Chondrocyte (in vitro differentiated cells): ENCODE data around the gene HSPA1L. TPM values are rescaled to one million over a fixed set of nuclear protein-coding genes. Genes with fewer than 3 reads are reported as not detected.
A peak's percentile ranks its signal among the peaks of the same experiment; 100 is the strongest.
"Not testable (repeated sequence)": the region's sequence is repeated elsewhere in the genome, so short reads cannot be mapped to it uniquely, and the experiment has no call there.

Experiments used
- DNase-seq: peaks from one replicate; pipeline ENCODE4 v3.0.0; 2021; ENCODE audit warnings: mixed read lengths, low spot score
- H3K27ac Mint-ChIP-seq: one replicate; pipeline ENCODE4 v1.8.0; 2021; ENCODE audit warnings: mild to moderate bottlenecking, moderate library complexity, mixed read lengths; ENCODE audit not compliant: unreplicated experiment
- H3K27me3 Mint-ChIP-seq: 2 replicates; pipeline ENCODE4 v1.8.0; 2021; ENCODE audit warnings: low read depth, mixed read lengths
- H3K36me3 Mint-ChIP-seq: 2 replicates; pipeline ENCODE4 v1.8.0; 2021; ENCODE audit warnings: low read depth, mixed read lengths
- H3K4me1 Mint-ChIP-seq: 2 replicates; pipeline ENCODE4 v1.8.0; 2021; ENCODE audit warnings: low read depth, mild to moderate bottlenecking, mixed read lengths
- H3K4me3 Mint-ChIP-seq: one replicate; pipeline ENCODE4 v1.8.0; 2021; ENCODE audit warnings: mild to moderate bottlenecking, moderate library complexity, mixed read lengths; ENCODE audit not compliant: unreplicated experiment
- H3K9me3 Mint-ChIP-seq: 2 replicates; pipeline ENCODE4 v1.8.0; 2021; ENCODE audit warnings: low read depth, mixed read lengths
- CTCF ChIP-seq: fragments of 200-600 bp; sonication (generic); IDR thresholded peaks from 2 replicates; pipeline ENCODE4 v1.5.0; 2021; ENCODE audit warnings: antibody characterized with exemption, mild to moderate bottlenecking, moderate library complexity
- total RNA-seq: library from RNA; stranded (reverse); gene quantifications from 3 replicates; pipeline ENCODE4 v1.2.1, GENCODE V29; 2021

Gene HSPA1L
- total RNA-seq, 1 donor from 2014 or later: 1.5 TPM

- Mint-ChIP-seq H3K9me3 (no peaks in the 10 kb centered on the region), H3K27me3 (no peaks in the 10 kb centered on the region), H3K4me3 (peak overlapping the region; percentile 9), H3K36me3 (peaks cover 3% of the 10 kb centered on the region), H3K4me1 (peaks cover 4% of the 10 kb centered on the region), H3K27ac (peak overlapping the region; percentile 90)
- no peak for TF ChIP-seq CTCF
- DNase-seq: no peak
Observed at GRCh38 chr6:31851485-31851832, 36.4 kb upstream of the HSPA1L start.

- Mint-ChIP-seq H3K4me3 (no peak overlapping the region), H3K27me3 (no peaks in the 10 kb centered on the region), H3K9me3 (no peaks in the 10 kb centered on the region), H3K27ac (peak overlapping the region; percentile 90), H3K36me3 (peaks cover 3% of the 10 kb centered on the region), H3K4me1 (peaks cover 4% of the 10 kb centered on the region)
- DNase-seq: no peak
- TF ChIP-seq CTCF: no peak
Observed at GRCh38 chr6:31850765-31851484, 35.8 kb upstream of the HSPA1L start.

- TF ChIP-seq CTCF: no peak
- Mint-ChIP-seq H3K36me3 (no peaks in the 10 kb centered on the region), H3K4me1 (peaks cover 4% of the 10 kb centered on the region), H3K4me3 (no peak overlapping the region), H3K27me3 (no peaks in the 10 kb centered on the region), H3K27ac (no peak overlapping the region), H3K9me3 (no peaks in the 10 kb centered on the region)
- no peak for DNase-seq
Observed at GRCh38 chr6:31847276-31847978, 32.3 kb upstream of the HSPA1L start.

- Mint-ChIP-seq H3K27ac (no peak overlapping the region), H3K27me3 (no peaks in the 10 kb centered on the region), H3K4me1 (peaks cover under 1% of the 10 kb centered on the region), H3K9me3 (no peaks in the 10 kb centered on the region), H3K36me3 (peaks cover 5% of the 10 kb centered on the region), H3K4me3 (no peak overlapping the region)
- DNase-seq: no peak
- TF ChIP-seq CTCF: no peak
Observed at GRCh38 chr6:31844507-31844906, 29.4 kb upstream of the HSPA1L start.

- peaks cover 19% of the 10 kb centered on the region for H3K36me3 Mint-ChIP-seq
- H3K9me3 Mint-ChIP-seq: no peaks in the 10 kb centered on the region
- H3K4me1 Mint-ChIP-seq: peaks cover 18% of the 10 kb centered on the region
- peak overlapping the region; percentile 49 for H3K27ac Mint-ChIP-seq
- H3K27me3 Mint-ChIP-seq: no peaks in the 10 kb centered on the region
- no peak for DNase-seq
- H3K4me3 Mint-ChIP-seq: no peak overlapping the region
- TF ChIP-seq CTCF: no peak
Observed at GRCh38 chr6:31842053-31842452, 27.0 kb upstream of the HSPA1L start.

- H3K36me3 Mint-ChIP-seq: peaks cover 34% of the 10 kb centered on the region
- not testable (repeated sequence) for H3K27ac Mint-ChIP-seq, H3K27me3 Mint-ChIP-seq, H3K4me3 Mint-ChIP-seq, DNase-seq, H3K9me3 Mint-ChIP-seq
- H3K4me1 Mint-ChIP-seq: peaks cover 35% of the 10 kb centered on the region
Observed at GRCh38 chr6:31839779-31840126, 24.7 kb upstream of the HSPA1L start.
